HG02885 (cell line): ENCODE results near the gene TMEM186.
"Not testable (repeated sequence)": the region's sequence is repeated elsewhere in the genome, so short reads cannot be mapped to it uniquely, and the experiment has no call there.

Experiments
- ATAC-seq: cut with Tn5 transposase; IDR thresholded peaks from one replicate; pipeline ENCODE4 v1.9.1; 2021; ENCODE audit warnings: mild to moderate bottlenecking; ENCODE audit not compliant: unreplicated experiment, poor library complexity

TMEM186 gene

DNA sequence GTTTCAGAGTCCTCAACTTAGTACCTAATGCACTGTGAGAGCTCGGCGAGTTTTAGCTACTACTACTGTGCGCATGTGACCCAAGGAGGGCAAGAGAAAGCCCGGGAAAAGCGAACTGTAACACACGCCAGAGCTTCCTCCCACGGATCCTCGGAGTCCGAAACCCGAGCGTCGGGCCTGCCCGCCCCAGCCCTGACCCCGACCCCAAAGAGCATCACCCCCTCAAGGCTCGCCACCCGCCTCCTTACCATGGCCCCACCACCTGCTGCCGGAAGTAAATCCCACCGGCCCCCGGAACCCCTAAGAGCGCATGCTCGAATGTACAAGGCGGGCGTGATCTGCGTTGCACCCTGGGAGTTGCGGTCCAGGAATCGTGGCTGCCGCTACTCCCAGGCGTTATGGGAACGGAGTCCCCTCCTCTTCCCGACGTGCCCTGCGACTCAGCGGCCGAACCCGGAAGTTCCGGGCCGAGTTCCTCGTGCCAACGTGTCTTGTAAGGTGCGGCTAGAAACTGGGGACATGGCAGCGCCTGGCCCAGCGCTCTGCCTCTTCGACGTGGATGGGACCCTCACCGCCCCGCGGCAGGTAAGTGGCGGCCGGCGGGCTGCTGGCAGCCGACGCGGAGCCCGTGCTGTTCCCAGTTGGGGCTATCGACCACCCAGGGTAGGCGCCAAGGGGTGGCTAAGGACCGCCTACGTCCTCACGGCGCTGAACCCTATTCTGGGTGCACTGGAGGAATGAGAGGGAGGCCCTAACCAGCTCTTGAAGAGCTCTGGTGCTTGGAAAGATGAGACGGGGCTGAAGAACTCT, at the start of gene TMEM186, which contains the start of gene PMM2:
TMEM186 (minus strand) TSS at position 276 of the 810 bp plus-strand sequence; CDS start at position 251, 25 bp downstream.
PMM2 (plus strand) TSS at position 476 of the 810 bp plus-strand sequence; CDS start at position 520, 44 bp downstream.
- peak; percentile 96 for ATAC-seq

GRCh38 chr16:8847145-8847544, 49.7 kb upstream of the TMEM186 start:
- no peak for ATAC-seq

DNA sequence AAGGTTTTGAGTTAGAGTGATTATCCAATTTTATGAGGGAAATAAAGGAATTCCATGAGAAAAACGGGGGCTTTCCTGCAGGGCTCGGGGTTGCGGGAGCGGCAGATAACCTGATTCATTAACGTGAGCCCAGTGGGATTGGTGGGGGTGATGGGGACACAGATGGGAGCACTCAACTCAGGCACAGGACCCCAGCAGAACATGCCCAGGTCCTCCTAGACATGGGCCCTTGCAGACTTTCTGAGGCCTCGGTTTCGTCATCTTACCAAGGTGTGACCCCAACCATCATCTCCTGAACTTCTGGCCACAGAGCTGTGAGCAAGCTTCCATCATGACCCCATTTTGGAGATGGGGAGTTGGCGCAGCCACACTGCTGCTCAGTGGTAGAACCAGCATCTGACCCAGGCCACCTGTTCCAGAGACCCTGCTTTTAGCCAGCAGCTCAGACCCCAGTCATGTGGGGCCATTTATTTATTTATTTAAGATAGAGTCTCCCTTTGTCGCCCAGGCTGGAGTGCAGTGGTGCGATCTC, 49.0 kb upstream of the TMEM186 start:
- no peak for ATAC-seq

GRCh38 chr16:8845699-8846298, 48.4 kb upstream of the TMEM186 start:
- no peak for ATAC-seq

DNA sequence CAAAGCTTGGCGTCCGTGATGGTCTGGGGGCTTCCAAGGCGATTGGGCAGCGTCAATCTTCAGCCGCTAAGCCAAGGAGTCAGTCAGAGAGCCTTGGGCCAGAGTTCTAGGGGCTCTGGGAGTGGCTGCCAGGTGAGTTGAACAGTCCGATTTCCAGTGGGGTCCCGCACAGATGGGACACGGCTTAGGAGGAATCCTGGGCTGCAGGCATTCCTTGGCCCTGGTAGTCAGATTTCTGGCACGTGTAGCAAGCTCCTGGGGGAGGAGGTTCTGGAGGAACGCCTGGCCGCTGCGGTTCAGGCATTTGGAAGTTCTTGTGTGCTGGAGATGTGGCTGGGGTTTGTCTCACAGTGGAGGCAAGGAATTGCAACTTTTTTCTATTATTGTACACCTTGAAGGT, 45.9 kb upstream of the TMEM186 start:
- ATAC-seq, result not testable (repeated sequence)

- ATAC-seq, result not testable (repeated sequence)
Measured at GRCh38 chr16:8842016-8842415, 44.6 kb upstream of the TMEM186 start.

GRCh38 chr16:8837594-8837993, 40.2 kb upstream of the TMEM186 start:
- not testable (repeated sequence) for ATAC-seq

DNA sequence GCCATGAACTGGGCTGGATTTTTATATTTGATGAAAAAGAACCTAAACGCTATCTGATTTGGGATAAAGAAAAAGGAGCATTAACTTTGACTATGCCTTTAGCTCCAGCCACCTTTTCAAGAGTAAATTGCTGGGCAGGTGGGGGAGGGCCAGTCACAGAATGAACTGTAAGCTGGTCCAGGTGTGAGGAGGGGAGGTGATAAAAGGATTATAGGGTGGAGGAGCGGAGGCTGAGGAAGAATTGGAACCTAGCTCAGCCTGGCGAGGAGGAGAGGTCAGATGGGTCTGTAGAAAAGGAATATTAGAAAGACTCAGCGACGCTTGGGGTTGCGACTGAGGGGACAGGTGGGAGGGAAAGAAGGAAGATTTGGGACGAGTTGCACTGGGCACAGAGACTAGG, 39.4 kb upstream of the TMEM186 start:
- not testable (repeated sequence) for ATAC-seq

DNA sequence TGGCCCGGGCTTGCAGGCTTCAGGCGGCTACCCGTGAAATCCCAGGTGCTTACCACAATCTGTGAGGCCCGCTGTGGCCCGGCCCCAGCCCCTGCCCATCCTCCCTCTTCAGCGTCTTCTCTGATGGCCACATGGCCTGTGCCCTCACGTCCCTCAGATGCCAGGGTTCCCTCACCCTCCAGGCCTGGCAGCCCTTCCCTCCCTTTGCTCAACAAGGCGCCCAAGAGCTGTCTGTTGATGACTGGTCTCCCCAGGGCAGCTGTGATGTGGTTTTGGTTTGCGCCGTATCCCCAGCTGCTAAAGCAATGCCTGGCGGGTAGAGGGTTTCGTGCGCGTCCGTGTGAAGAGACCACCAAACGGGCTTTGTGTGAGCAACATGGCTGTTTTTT, 35.3 kb upstream of the TMEM186 start:
- no peak for ATAC-seq

DNA sequence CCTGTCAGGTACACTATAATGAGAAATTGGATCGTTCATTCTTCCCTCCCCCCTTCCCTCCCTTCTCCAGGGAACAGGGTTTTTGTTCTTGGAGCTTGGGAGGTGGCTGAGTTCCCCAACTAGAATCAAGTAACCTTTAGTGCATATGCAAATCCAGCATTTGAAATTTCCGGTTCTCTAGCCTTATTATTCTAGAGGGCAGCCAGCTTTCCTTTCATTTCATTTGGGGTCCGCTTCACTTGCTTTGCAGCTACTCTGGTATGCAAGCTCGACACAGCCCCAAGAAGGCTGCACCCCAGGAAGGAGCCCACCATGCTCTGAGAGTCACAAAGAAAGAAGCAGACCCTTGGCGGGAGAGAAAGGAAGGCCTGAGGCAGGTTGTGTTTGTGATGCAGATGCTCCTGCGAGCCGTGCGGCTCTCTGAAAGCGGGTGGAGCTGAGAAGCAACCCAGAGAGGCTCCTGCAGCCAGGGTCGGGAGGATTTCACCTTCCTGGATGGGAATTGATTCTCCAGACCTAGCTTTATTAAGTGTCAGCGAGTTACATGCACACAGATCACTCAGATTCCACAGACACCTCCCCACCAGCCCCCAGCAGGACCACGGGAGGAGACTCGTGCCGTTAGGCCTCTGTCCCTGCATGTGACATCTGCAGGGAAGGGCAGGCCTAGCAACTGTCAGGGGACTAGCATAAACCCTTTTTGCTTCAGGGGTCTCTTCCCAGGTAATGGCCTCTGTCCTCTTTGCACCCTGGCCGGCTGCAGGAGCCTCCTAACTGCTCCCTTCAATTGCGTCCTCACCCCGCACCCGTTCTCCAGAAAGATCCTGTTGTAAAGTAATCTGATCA, 34.7 kb upstream of the TMEM186 start:
- no peak for ATAC-seq

DNA sequence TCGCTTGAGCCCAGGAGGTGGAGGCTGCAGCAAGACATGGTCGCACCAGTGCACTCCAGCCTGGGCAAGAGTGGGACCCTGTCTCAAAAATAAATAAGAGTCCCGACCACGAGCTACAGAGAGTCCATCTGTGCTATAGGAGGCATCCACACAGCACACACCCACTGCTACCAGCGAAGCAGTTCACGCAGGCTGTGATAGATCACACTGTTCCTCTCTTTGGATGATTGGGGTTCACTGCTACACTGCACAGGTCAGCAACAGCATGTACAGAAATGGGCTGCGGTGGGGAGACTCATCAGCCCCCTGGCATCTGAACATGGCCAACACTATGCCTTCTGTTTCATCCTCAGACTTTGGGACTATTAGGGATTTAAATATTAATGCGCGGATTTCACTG, 34.0 kb upstream of the TMEM186 start:
- ATAC-seq, result no peak

DNA sequence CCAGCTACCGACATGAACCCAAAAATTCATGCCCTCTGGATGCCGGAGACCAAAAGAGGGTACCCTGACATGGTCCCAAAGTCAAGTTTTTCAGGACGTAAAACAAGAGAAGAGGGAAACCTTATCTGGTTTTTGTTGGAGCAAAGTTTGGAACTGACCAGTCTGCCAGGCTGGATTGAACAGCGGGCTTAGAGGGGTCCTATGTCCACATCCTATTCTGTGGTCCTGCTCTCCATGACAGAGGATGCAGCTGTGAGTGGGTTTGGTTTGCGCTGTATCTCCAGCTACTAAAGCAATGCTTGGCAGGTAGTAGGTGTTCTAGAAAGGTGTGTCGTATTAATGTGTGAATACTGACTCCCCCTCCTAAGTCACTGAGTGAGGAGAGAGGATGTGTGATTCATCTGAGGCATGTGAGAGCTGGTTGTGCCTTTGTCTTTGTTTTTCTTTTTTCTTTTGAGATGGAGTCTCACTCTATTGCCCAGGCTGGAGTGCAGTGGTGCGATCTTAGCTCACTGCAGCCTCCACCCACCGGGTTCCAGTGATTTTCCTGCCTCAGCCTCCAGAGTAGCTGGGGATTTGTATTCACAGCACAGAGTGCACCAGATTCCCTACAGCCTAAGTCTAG, 31.2 kb upstream of the TMEM186 start:
- no peak for ATAC-seq

- no peak for ATAC-seq
Measured at GRCh38 chr16:8826278-8826879, 28.9 kb upstream of the TMEM186 start.

- no peak for ATAC-seq
Measured at GRCh38 chr16:8822403-8822802, 25.0 kb upstream of the TMEM186 start.

- no peak for ATAC-seq
Measured at GRCh38 chr16:8819411-8820034, 22.1 kb upstream of the TMEM186 start.

- ATAC-seq, result peak; percentile 86
Measured at GRCh38 chr16:8818504-8819270, 21.2 kb upstream of the TMEM186 start.

- no peak for ATAC-seq
Measured at GRCh38 chr16:8816967-8817655, 19.7 kb upstream of the TMEM186 start.
